ENCODE data around the gene C15orf62.

The C15orf62 gene

GRCh38 chr15:40756938-40757337 lies 12.8 kb upstream of the C15orf62 start:
- DNase-seq: no peak

GRCh38 chr15:40759961-40760360 lies 9.8 kb upstream of the C15orf62 start:
- no peak for DNase-seq

GRCh38 chr15:40762919-40763800 lies 6.6 kb upstream of the C15orf62 start:
- DNase-seq: no peak

- DNase-seq: peak; percentile 91
Observed at GRCh38 chr15:40763801-40764628, 5.8 kb upstream of the C15orf62 start, which contains the start of gene GCHFR. Gene GCHFR, plus strand, starts transcription at chr15:40764068. Its CDS starts 113 bp downstream, at chr15:40764181.

GRCh38 chr15:40764629-40765103 lies 5.1 kb upstream of the C15orf62 start:
- no peak for DNase-seq

GRCh38 chr15:40766194-40766815 lies 3.5 kb upstream of the C15orf62 start:
- DNase-seq: peak; percentile 72

GRCh38 chr15:40766906-40767837 lies 2.6 kb upstream of the C15orf62 start:
- DNase-seq: no peak

- no peak for DNase-seq
Observed at GRCh38 chr15:40767838-40768500, 1.8 kb upstream of the C15orf62 start.

GRCh38 chr15:40768521-40769273 lies 1.1 kb upstream of the C15orf62 start:
- DNase-seq: no peak

- peak; percentile 49 for DNase-seq
Observed at GRCh38 chr15:40770147-40770721, 454 bp downstream of the C15orf62 start.

GRCh38 chr15:40771242-40771641 lies 1.5 kb downstream of the C15orf62 start:
- no peak for DNase-seq

GRCh38 chr15:40772014-40772413 lies 2.2 kb downstream of the C15orf62 start:
- DNase-seq: no peak

- DNase-seq: no peak
Observed at GRCh38 chr15:40773496-40773895, 3.7 kb downstream of the C15orf62 start.

GRCh38 chr15:40773902-40774301 lies 4.1 kb downstream of the C15orf62 start:
- DNase-seq: no peak

- no peak for DNase-seq
Observed at GRCh38 chr15:40775007-40775406, 5.2 kb downstream of the C15orf62 start.

GRCh38 chr15:40775740-40776536 lies 6.2 kb downstream of the C15orf62 start:
- no peak for DNase-seq

- no peak for DNase-seq
Observed at GRCh38 chr15:40776537-40777141, 6.9 kb downstream of the C15orf62 start.

GRCh38 chr15:40782609-40783227 lies 12.9 kb downstream of the C15orf62 start:
- DNase-seq: peak; percentile 48
